GM21825 (cell line): Measurements from ENCODE around the gene ZFP64.
A peak's percentile ranks its signal among the peaks of the same experiment; 100 is the strongest.
"Not testable (repeated sequence)": the region's sequence is repeated elsewhere in the genome, so short reads cannot be mapped to it uniquely, and the experiment has no call there.

ENCODE experiments used
- ATAC-seq: cut with Tn5 transposase; IDR thresholded peaks from one replicate; pipeline ENCODE4 v1.9.1; 2021; ENCODE audit warnings: mild to moderate bottlenecking, moderate library complexity; ENCODE audit not compliant: unreplicated experiment

ZFP64 gene

DNA sequence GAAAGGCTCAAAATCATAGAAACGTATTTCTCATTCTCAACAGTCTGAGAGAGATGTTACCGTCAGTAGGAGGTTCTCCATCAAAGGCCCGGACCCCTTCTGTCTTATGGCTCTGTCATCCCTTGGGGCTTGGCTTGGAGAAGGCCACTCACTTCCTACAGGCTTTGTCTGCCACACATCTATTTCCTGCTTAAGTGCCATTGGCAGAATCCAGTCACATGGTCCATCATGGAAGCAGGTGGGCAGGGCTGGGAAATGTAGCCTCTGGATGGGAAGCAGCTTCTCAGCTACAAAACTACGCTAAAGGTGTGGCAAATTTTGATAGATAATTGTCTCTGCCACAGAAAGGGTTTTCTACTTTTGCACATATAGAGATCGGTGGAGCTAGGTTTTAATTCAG is 12.6 kb upstream of the ZFP64 start:
- ATAC-seq = no peak

DNA sequence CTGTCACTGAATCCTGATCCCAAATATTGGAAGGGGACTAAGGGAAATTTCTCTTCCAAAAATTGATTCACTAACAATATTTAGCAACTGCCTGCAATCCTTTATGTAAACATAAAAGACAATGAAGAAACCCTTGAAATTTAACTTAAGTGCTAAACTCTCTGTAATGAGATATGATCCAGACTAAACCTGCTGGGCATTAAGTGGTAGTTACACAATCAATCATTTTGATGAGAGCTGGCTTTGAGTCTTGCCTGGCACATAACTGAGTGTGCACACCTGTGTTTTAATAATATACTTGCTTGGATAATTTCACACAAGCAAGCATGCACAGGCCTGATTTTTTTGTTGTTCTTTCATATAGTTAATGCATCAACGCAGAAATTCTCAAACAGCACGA is 9.8 kb upstream of the ZFP64 start:
- no peak for ATAC-seq

DNA sequence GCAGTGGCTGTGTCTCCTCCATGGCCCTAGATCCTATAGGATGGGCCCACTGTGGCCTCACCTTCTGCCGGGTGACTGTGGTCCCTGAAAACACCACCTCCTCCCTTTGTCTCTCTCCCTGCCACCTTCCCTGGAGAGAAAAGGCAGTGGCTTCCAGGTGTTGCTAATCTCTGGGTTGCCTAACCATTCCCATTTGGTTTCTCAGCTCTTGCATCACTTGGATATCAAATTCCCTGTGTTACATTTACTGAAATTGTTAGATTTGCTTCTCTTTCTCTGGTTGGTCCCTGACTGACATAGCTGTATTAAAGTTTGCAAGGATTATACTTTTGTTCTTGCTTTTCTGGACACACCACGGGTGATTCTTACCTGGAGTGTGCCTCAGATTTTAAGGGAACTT is 9.3 kb upstream of the ZFP64 start:
- no peak for ATAC-seq

DNA sequence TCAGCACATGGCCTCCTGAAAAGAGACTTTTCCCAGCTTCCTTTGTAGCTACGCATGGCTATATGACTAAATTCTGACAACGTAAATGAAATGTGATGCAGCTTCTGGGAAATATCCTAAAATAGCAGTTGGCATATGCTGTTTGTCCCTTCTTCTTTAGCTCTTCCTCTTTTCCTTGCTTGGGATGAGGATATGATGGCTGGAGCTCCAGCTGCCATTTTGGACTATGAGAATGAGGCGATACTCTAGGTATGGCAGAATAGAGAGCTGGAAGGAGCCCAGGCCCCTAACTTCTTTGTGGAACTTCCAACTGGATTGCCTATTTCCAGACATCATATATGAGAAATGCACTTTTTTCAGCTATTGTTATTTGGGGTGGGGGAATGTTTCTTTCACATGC is 5.3 kb upstream of the ZFP64 start:
- ATAC-seq = no peak

- no peak for ATAC-seq
Measured at GRCh38 chr20:52193886-52194545, 2.4 kb upstream of the ZFP64 start.

DNA sequence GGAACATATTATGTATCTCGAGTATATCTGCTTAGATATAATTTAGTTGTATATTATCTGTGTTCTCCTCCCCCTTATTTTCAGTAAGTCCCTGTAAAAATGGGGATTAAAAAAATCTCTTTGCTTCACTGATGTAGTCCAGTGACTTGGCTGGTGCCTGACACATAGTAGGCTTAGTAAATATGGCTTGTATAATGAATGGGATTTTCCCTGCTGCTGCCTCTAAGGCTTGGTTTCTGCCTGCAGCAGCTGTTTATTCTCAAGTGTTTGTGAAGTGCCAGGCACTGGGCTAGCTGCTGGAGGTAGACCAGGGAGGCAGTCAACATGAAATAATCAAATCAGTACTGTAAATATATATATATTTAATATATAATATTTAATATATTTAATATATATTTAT is 1.6 kb upstream of the ZFP64 start:
- ATAC-seq = no peak

- not testable (repeated sequence) for ATAC-seq
Measured at GRCh38 chr20:52192719-52193007, 1.1 kb upstream of the ZFP64 start.

DNA sequence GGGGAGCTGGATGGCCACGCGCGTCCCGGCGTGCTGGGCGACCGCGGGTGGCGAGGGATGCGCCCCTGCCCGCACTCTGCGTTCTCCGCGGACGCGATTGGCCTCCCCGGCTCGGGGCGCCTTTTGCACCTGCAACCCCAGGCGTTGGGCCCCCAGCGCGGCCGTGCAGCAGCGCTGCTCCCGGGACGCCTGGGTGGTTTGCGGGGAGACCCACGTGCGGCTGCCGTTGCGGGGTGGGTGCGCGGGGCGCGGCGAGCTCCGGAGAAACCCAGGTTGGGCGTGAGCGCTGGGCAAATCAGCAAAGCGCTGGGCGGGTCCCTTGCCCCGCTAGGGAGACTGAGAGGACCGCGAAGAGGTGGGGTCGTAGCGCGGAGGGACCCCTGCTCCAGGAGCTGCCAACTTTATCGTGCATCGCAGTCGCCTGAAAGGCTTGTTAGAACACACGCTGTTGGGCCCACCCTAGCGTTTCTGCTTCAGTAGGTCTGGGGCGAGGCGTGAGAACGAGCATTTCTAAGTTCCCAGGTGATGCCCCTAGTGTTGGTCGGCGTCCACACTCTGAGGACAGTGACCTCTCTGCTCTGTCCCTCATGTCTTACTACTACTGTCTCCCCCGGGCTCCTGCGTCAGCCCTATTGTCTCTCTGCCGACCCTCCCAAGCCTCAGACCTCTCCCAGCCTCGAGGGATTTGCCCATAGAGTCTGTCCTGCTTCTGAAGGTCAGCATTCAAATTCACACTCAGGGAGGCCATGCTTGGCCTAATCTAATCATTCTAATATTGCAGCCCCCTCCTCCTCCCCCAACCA is 538 bp upstream of the ZFP64 start:
- peak; percentile 47 for ATAC-seq

DNA sequence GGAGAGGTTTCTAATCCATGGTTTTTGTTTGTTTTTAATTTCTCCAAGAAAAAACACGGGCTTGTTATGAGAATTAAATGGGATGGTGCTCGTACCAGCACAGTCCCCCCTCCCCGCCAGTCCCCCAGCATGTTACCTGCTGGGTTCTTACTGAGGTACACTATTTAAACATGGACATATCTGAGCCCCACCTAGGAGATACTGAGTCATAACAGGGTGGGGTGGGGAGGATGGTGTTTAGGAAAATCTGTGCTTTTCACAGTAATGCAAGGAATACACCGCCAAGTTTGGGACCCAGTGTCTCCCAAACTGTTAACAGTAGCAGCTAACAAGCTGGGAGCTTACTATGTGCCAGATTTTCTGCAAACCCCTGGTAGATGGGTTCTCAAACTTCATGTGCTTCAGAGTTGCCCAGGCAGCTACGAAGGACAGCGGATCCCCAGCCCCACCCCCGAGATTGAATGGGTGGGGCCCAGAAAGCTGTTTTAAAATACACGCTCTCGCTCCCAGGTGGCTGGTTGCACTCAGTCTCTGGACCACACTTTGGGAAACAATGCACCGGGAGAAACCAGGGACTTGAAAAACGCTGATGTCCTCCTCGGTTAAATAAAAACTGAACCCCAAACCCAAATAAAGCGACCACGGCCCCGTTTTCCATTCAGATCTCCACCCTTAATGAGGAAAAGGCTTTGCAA is 995 bp downstream of the ZFP64 start:
- peak; percentile 35 for ATAC-seq

DNA sequence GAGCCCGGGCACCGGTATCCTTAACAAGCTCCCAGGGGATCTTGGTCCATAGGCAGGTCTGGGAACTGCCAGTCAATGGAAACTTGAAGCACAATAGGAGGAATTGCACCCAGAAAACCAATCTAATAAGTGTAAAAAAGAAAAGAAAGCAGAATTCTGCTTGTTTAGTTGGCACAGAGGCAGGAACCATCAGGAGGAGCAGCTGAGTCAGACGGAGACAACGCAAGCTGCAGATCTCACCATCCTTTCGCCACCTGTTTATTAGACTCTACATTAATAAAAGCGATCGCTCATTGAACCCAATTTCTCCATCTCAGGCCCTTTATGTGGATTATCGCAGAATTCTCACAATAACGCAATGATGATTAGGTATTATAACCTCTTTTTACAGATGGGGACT is 9.8 kb downstream of the ZFP64 start:
- no peak for ATAC-seq

DNA sequence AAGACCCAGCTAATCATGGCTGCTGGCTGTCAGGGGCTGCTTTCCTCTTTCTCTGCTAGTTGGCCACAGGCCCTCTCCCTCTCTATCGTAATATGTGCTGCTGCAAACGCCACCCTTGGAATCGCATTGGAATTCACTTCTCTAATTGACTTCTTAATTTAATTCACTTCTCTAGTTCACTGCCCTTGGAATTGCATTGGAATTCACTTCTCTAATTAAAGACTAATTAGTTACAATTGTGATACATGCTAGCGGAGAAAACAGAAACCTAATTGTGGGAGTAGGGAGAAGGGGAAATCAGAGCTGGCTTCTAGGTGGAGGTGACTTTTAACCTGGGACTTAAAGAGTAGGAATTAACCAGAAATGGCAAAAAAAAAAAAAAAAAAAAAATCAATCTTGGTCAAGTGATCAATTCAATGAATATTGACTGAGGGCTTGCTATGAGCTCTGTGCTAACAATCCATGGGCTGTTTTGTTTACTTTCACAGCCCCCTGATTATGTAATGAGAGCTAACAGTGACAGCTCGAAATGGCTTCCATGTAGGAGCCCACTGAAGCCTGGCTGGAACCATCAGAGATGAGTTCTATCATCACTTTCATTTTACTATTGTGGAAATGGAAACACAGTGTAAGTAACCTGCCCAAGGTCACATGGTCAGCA is 11.3 kb downstream of the ZFP64 start:
- no peak for ATAC-seq

- peak; percentile 85 for ATAC-seq
Measured at GRCh38 chr20:52179331-52180179, 12.0 kb downstream of the ZFP64 start.

DNA sequence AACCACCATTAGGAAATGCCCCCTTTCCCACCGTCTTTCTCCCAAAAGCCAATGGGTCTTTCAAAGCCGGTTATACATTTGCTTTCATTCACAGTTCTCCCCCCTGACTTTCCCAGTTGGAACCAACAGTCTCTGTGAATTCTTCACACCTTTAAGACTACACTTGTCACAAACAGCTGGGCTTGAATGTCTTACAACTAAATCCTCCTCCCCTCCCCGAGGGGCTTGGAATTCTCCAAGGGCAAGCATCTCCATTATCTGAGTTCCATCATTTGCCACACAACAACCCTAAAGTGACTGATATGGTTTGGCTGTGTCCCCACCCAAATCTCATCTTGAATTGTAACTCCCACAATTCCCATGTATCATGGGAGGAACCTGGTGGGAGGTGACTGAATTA is 12.9 kb downstream of the ZFP64 start:
- ATAC-seq = no peak

- no peak for ATAC-seq
Measured at GRCh38 chr20:52175840-52176239, 15.7 kb downstream of the ZFP64 start.

DNA sequence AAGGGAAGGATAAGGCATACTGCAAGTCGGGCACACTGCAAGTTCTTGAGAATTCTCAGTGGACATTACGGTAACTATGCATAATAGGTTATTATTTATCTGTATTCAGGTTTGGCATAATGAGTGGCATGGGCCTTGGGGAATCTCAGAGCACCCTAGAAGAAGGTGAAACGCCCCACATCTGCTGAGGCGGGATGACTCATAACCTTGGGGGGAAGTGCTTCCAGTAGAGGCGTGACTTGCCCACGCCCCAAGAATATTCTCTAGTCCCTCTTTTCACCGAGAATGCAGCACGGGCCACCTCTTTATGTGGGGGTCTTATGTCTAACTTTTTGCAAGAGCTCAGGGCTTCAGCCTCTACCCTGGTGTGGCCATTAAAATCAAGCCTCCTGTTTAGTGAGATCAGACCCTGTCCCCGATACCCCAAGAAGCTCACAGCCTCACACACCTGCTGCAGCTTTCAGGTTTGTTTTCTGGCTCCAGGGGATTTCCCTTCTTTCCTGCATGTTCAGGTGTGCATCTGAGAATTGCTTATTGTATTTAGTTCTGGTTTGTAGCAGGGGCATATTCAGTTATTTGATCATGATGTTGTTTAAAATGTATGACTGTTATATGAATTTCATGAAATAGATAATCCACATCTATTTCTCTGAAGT is 19.1 kb downstream of the ZFP64 start:
- peak; percentile 73 for ATAC-seq

- no peak for ATAC-seq
Measured at GRCh38 chr20:52171025-52171424, 20.6 kb downstream of the ZFP64 start.

DNA sequence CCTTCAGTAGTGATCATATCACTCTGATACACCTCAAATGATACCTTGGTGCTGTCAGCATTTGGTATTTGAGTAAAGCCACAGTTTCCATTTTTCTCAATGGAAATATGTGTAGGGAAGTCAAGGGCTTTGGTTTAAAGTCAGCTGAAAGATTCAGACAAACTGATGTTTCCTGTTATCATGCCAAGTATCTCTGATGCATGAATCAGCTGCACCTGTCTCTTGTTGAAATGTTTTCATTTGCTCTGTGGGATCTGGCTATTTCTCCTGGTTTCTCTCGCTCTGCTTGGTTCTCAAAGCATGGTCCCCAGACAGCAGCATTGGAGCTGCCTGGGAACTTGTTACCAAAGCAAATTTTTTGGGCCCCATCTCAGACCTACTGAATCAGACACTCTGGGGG is 23.5 kb downstream of the ZFP64 start:
- no peak for ATAC-seq

DNA sequence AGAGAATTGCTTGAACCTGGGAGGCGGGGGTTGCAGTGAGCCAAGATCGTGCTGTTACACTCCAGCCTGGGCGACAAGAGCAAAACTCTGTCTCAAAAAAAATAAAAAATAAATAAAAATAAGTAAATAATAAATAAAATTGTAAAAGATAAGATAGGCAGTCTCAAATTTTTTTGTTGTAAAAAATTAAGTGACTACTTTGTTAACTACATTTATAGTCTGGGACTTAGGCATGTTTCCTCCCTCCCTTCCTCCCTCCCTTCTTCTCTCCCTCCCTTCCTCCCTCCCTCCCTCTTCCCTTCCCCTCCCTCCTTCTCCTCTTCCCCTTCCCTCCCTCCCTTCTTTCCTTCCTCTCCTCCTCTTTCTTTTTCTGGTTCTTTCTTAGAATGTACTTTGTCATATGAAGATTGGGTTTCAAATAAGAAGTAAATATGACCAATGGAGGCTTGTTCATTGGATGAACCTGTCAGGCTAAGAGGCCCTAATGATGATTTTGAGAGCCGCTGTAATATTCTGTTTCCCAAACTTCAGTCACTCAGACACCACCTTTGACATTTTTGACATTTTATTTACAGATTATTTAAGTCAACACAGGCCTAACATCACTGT is 24.2 kb downstream of the ZFP64 start:
- no peak for ATAC-seq

GRCh38 chr20:52166150-52166549 is 25.4 kb downstream of the ZFP64 start:
- no peak for ATAC-seq
